Measurements from ENCODE around the gene STAT5A. TPM values are rescaled to one million over a fixed set of nuclear protein-coding genes. Genes with fewer than 3 reads are reported as not detected.
"Not testable (repeated sequence)": the region's sequence is repeated elsewhere in the genome, so short reads cannot be mapped to it uniquely, and the experiment has no call there.

Gene STAT5A
- total and polyA plus RNA-seq, 2 experiments from 2014 or later = 2.3 to 18.1 TPM

- peaks cover 74% of the 10 kb centered on the region for H3K79me2 ChIP-seq (replicated peaks; ENCODE audit: insufficient read depth)
- not testable (repeated sequence) for H3K27ac ChIP-seq (ENCODE audit: low read depth)
Measured at GRCh38 chr17:42245183-42245582, 43.1 kb upstream of the STAT5A start.

GRCh38 chr17:42246515-42246914, 41.8 kb upstream of the STAT5A start:
- H3K36me3 ChIP-seq (ENCODE audit: insufficient read depth) = no peaks in the 10 kb centered on the region
- Mint-ChIP-seq H3K27me3 (ENCODE audit: insufficient read depth, low read depth, poor library complexity) (no peaks in the 10 kb centered on the region), H3K36me3 (ENCODE audit: low read depth) (no peaks in the 10 kb centered on the region), H3K4me3 (no peak overlapping the region), H3K4me1 (peaks cover 12% of the 10 kb centered on the region), H3K27ac (no peak overlapping the region), H3K9me3 (no peaks in the 10 kb centered on the region)
- H3K4me3 ChIP-seq = no peak overlapping the region
- H3K27ac ChIP-seq (ENCODE audit: low read depth) = no peak overlapping the region
- peaks cover 4% of the 10 kb centered on the region for H4K20me1 ChIP-seq (replicated peaks; ENCODE audit: insufficient read depth)
- H3K4me1 ChIP-seq (ENCODE audit: insufficient read depth) = no peaks in the 10 kb centered on the region; the same call in 1 of the 2 replicates
- no peak overlapping the region for H3K4me2 ChIP-seq
- TF ChIP-seq CTCF (conservative IDR thresholded peaks at IDR 0.05; ENCODE audit: low read depth in 2 of 2) (0 out of 4 replicates have a peak, but pooled peaks of 1 of the 2 experiments have one; percentile 3), ZNF114 (CRISPR knock-in tag; IDR thresholded peaks at IDR 0.05) (no peak)
- H3F3A ChIP-seq (replicated peaks; ENCODE audit: low read depth) = no peaks in the 10 kb centered on the region
- H3K79me2 ChIP-seq (replicated peaks; ENCODE audit: insufficient read depth) = peaks cover 78% of the 10 kb centered on the region
- no peaks in the 10 kb centered on the region for H3K27me3 ChIP-seq (ENCODE audit: insufficient read depth)
- H2AFZ ChIP-seq = no peak overlapping the region
- H3K9me2 ChIP-seq (ENCODE audit: insufficient read depth) = no peaks in the 10 kb centered on the region
- no peak for DNase-seq (ENCODE audit: low spot score)
- no peak for ATAC-seq

More at GRCh38 chr17:42245183-42245582, 43.1 kb upstream of the STAT5A start:
- H3F3A ChIP-seq (replicated peaks; ENCODE audit: low read depth); H3K4me2 ChIP-seq; H3K27me3 Mint-ChIP-seq (ENCODE audit: insufficient read depth, low read depth, poor library complexity); H3K27ac Mint-ChIP-seq; H3K36me3 Mint-ChIP-seq (ENCODE audit: low read depth); H3K4me1 ChIP-seq (ENCODE audit: insufficient read depth); H4K20me1 ChIP-seq (replicated peaks; ENCODE audit: insufficient read depth); H2AFZ ChIP-seq; H3K36me3 ChIP-seq (ENCODE audit: insufficient read depth); H3K27me3 ChIP-seq (ENCODE audit: insufficient read depth); H3K9me3 Mint-ChIP-seq; H3K9me2 ChIP-seq (ENCODE audit: insufficient read depth); H3K4me3 Mint-ChIP-seq; H3K4me1 Mint-ChIP-seq; DNase-seq (ENCODE audit: low spot score); H3K4me3 ChIP-seq; ATAC-seq: not testable (repeated sequence)

GRCh38 chr17:42247734-42248133, 40.6 kb upstream of the STAT5A start:
- Histone ChIP-seq H3K27ac (ENCODE audit: low read depth) (no peak overlapping the region), H4K20me1 (replicated peaks; ENCODE audit: insufficient read depth) (peaks cover 4% of the 10 kb centered on the region), H3K4me3 (no peak overlapping the region), H3F3A (replicated peaks; ENCODE audit: low read depth) (no peaks in the 10 kb centered on the region), H3K36me3 (ENCODE audit: insufficient read depth) (no peaks in the 10 kb centered on the region), H3K4me1 (ENCODE audit: insufficient read depth) (no peaks in the 10 kb centered on the region; the same call in 1 of the 2 replicates), H2AFZ (no peak overlapping the region), H3K9me2 (ENCODE audit: insufficient read depth) (no peaks in the 10 kb centered on the region), H3K4me2 (no peak overlapping the region), H3K27me3 (ENCODE audit: insufficient read depth) (no peaks in the 10 kb centered on the region), H3K79me2 (replicated peaks; ENCODE audit: insufficient read depth) (peaks cover 77% of the 10 kb centered on the region)
- Mint-ChIP-seq H3K36me3 (ENCODE audit: low read depth) (no peaks in the 10 kb centered on the region), H3K9me3 (no peaks in the 10 kb centered on the region), H3K27ac (no peak overlapping the region), H3K4me1 (peaks cover 10% of the 10 kb centered on the region; the same call in 2 of the 3 replicates), H3K27me3 (ENCODE audit: insufficient read depth, low read depth, poor library complexity) (no peaks in the 10 kb centered on the region), H3K4me3 (no peak overlapping the region)
- DNase-seq (ENCODE audit: low spot score) = no peak
- TF ChIP-seq ZNF114 (CRISPR knock-in tag; IDR thresholded peaks at IDR 0.05) (no peak), NANOG (IDR thresholded peaks at IDR 0.05; ENCODE audit: borderline replicate concordance) (no peak), EZH2 (IDR thresholded peaks at IDR 0.05; ENCODE audit: low read depth, unreplicated experiment) (no peak), CTCF (conservative IDR thresholded peaks at IDR 0.05; ENCODE audit: low read depth in 2 of 2) (no peak)
- ATAC-seq = no peak

Measured in GM23338 (cell line).